NOMO-1 treated with DMSO at 0.1 percent for 48 hours (cell line): ENCODE measurements around the gene CTTNBP2NL.
"Not testable (repeated sequence)": the region's sequence is repeated elsewhere in the genome, so short reads cannot be mapped to it uniquely, and the experiment has no call there.

Source experiments
- DNase-seq: peaks from one replicate; lab custom pipeline; 2025; ENCODE audit not compliant: unreplicated experiment; lab: John Stamatoyannopoulos, UW

Gene CTTNBP2NL

DNA sequence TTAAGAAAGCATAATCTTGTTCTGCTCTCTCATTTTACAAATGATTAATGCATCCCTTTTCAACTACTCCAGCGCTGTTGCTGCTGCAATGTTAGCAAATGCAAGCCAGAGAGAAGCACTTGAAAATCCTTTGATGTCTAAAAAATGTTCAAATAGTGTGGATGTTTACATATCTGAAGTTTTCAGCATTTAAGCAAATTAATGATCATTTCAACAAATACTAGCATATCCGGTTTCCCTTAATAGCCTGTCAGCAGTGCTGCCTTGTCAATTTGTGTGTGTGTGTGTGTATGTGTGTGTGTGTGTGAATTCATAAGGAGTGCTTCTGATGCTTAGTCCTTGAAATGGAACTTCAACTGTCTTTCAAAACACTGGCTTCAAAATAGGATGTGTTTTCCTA lies 64.6 kb downstream of the CTTNBP2NL start:
- no peak for DNase-seq

DNA sequence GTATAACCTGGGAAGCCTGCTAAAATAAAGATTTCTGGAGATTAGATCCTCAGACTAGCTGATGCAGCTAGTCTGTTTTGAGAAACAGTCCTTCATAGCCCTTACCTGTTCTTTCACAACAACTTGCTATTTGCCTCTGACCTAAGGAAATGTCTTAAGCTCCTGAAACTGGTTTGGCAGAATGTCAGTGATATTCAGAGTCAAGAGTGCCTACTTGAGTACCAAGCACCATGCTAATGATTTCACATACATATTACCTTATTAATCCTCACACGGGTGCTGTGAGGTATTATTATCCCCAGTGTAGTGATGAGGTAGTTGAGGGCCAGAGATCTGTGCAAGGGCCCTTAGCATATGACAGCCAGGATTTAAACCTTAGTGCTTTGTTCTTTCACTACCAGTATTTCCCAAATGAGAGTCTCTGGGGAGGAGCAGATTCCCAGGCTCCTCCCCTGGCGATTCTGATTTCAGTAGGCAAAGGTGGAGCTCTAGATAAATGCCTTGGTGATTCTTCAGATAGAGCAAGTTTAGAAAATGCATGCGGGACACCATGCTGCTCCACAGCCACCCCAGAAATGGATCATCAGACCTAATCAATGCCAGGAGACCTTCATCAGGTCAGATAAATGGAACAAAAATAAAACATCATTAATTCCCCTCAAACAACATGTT lies 65.3 kb downstream of the CTTNBP2NL start:
- DNase-seq: no peak

DNA sequence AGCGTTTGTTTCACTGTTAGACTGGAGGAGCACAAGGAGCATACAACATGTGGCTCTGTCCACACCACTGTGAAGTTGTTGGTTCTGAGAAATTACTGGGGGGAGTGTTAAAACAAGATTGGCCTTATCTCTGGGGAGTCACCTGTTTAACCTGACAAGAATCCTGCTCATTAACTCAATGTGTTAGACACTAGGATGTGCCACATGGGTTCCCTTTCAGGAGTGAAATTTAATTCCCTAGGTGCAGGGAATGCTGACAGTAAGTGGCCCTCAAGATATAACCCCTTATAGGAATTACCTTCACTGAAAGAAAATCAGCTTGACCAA lies 66.9 kb downstream of the CTTNBP2NL start:
- no peak for DNase-seq

GRCh38 chr1:112464501-112464900 lies 68.5 kb downstream of the CTTNBP2NL start:
- no peak for DNase-seq

DNA sequence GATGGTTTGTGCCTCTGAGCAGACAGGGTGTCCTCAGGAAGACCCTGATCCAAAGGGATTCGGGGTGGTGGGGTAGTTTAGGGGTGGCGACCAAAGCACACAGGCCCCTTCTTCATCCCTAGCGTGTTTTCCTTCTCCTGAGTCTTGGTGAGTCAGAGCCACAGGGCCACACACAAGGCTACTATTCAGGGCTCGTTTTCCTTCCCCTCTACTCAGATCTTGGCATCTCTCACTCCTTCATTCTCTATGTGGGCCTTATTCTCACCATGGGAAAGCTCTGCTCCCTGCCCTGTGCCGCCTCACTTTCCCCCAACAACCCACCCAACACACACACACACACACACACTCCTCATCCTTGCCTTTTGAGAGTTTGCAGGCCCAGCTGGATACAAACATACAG lies 69.1 kb downstream of the CTTNBP2NL start:
- no peak for DNase-seq

- DNase-seq: peak; percentile 99
Measured at GRCh38 chr1:112466078-112466660, 70.2 kb downstream of the CTTNBP2NL start.

GRCh38 chr1:112470324-112470723 lies 74.3 kb downstream of the CTTNBP2NL start:
- not testable (repeated sequence) for DNase-seq

DNA sequence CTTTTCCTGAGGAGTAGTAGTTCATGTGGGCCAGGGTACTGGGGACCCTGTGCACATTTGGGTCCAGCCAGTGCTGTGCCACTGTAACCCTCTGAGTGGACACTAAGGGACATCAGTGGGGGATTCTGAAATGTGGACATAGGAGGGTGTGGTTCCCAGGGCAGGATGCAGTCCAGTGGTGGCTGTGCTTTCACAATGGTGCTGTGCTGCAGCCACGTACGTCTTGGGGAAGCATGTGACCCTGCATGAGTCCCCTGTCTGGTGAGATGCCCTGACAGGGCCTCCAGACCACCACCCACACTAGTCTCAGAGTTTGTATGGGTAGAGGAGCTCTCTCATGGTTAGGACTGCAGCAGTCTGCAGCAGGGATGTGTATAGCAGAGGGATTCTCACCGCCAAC lies 75.0 kb downstream of the CTTNBP2NL start:
- no peak for DNase-seq

GRCh38 chr1:112472142-112472541 lies 76.1 kb downstream of the CTTNBP2NL start:
- no peak for DNase-seq

DNA sequence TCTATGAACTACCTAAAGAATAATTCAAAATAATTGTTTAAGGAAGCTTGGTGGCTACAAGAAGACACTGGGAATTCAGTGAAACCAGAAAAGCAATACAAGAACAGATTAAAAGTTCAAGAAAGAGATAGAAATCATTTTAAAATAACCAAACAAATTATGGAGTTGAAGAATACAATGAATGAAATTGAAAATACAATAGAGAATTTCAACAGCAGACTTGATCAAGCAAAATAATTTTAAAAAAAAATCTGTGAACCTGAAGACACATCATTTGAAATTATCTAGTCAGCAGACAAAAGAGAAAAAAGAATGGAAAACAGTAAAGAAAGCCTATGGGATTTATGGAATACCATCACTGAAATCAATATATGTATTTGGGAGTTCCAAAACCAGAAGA lies 81.5 kb downstream of the CTTNBP2NL start:
- DNase-seq: no peak

DNA sequence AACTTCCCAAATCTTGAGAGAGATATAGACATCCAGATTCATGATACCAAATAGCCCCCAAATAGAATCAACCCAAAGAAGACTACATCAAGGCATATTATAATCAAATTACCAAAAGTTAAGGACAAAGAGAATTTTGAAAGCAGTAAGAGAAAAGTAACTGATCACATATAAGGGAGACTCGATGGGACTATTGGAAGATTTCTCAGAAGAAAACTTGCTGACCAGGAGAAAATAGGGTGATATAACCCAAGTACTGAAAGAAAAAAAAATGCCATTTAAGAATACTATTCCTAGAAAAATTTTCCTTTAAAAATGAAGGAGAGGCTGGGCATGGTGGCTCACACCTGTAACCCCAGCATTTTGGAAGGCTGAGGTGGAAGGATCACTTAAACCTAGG lies 82.3 kb downstream of the CTTNBP2NL start:
- DNase-seq: no peak

DNA sequence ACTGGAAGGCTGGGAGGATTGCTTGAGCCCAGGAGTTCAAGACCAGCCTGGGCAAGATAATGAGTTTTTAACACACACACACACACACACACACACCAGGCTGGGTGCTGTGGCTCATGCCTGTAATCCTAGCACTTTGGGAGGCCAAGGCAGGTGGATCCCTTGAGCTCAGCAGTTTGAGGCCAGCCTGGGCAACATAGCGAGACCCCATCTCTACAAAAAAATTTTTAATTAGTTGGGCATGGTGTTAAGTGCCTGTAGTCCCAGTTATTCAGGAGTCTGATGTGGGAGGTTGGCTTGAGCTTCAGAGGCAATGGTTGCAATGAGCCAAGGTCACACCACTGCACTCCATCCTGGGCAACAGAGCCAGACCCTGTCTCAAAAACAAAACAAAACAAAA lies 90.0 kb downstream of the CTTNBP2NL start:
- DNase-seq: not testable (repeated sequence)

DNA sequence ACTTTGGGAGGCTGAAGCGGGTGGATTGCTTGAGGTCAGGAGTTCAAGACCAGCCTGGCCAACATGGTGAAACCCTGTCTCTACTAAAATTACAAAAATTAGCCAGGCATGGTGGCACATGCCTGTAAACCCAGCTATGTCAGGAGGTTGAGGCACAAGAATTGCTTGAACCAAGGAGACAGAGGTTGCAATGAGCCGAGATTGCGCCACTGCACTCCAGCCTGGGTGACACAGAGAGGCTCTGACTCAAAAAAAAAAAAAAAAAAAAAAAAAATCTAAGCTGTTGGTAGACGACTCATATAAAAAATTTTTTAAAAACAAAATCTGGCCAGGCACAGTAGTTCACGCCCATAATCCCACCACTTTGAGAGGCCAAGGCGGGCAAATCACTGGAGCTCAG lies 91.7 kb downstream of the CTTNBP2NL start:
- DNase-seq: not testable (repeated sequence)

GRCh38 chr1:112488141-112488540 lies 92.1 kb downstream of the CTTNBP2NL start:
- no peak for DNase-seq

- DNase-seq: peak; percentile 28
Measured at GRCh38 chr1:112492076-112492475, 96.1 kb downstream of the CTTNBP2NL start.

- no peak for DNase-seq
Measured at GRCh38 chr1:112493351-112493750, 97.3 kb downstream of the CTTNBP2NL start.

DNA sequence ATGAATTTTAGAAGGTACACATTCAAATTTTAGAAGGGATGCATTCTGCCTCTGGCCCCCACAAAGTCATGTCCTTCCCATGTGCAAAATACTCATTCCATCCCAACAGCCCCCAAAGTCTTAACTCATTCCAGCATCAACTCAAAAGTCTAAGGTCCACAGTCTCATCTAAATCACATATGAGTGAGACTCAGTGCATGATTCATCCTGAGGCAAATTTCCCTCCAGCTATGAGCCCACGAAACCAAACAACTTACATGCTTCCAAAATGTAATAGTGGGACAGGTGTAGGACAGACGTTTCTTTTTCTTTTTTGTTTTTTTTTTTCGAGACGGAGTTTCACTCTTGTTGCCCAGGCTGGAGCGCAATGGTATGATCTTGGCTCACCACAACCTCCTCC lies 100.3 kb downstream of the CTTNBP2NL start:
- DNase-seq: no peak

DNA sequence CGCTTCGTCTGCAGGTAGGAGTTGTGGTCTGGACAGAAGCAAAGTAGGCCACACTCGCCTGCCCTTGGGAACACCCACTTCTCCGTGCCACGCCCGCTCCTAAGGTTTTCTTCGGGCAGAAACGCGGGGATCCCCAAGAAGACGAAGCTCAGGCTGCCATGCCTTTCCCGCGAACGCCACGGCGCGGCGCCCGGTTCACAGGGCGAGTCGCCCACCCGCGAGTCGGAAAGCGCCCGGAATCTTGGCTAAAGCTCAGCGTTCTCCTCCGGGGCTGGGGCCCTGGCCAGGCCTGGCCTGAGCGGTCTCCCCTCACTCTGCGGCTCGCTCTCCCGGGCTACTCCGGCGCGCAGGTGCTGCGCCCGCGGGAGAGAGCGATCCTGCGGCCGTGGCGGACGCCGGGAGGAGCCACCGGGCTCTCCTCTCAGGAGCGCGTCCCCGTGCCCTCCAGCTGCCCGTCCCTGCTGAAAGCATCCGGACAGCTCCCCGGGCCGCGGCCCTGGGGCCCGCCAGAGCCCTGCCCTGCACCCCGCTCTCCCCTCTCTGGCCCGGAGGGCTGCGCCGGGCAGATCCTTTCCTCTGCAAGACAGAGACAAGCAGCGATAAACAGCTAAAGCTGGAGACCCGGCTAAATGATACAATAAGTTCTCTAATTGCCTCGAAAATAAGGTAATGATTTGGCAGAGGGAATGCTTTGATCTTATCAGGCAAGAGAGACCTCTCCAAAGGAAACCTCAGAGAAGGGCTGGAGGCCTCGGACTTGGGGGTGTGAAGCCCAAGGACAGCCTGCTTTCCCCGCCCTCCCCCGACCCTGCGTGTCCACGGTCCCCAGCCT lies 106.0 kb downstream of the CTTNBP2NL start:
- DNase-seq: peak; percentile 27

DNA sequence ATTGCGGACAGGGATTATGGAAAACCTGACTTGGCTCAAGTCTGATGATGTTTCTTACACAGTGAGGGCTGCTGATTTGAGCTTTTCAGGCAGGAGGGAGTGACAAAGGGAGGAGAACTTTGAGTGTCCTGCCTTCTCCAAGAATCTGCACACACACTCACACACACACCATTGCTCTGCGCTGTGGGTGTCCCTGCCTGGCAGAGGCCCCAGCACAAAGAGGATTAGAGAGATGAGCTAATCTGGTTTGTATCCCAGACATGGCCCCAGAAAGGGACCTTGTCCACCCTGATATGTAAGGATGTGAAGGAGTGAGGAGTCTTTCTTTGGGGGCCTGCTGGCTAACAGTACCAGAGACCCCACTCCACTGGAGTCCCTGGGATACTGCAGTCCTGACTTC lies 106.8 kb downstream of the CTTNBP2NL start:
- DNase-seq: no peak

DNA sequence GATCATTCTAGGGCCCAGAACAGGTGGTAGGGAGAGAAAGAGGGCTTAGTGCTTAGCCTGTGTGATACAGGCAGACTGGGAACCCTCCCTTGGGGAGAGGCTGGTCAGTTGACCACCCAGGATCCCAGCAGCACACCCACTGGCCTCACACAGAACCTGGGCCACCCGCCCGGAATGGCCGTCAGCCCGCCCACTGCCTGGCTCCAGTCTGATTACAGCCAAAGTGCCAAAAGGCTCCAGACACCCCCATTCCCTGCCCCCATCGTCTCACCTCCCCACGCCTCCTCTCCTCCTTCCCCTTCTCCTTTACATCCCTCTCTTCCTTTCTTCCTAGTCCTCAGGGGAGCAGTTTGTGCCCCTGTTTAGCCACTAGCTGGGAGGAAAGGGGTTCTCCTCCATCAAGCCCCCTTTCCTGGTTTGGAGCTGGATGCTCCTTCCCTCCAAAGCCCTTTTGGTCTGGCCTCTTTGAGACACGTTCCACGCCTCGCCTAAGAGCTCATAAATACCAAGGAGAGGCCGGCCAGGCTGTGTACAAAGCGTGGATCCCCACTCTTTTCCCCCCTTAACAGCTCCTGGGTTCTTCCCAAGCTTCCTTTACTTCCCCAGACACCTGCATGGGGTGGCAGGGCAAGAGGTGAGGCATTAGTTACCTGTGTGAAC lies 108.1 kb downstream of the CTTNBP2NL start:
- DNase-seq: no peak

GRCh38 chr1:112504661-112505399 lies 108.8 kb downstream of the CTTNBP2NL start:
- no peak for DNase-seq
